H9 (cell line): ENCODE measurements around the gene LMBR1. TPM values are rescaled to one million over a fixed set of nuclear protein-coding genes. Genes with fewer than 3 reads are reported as not detected.

ENCODE experiments used
- DNase-seq: peaks from one replicate; pipeline ENCODE4 v3.0.0-alpha.2; 2017
- H2AFZ ChIP-seq: one replicate; pipeline ENCODE4 v1.6.1; 2013; ENCODE audit warnings: mild to moderate bottlenecking, low read length, control low read depth, moderate library complexity
- H2AK5ac ChIP-seq: 2 replicates; pipeline ENCODE4 v1.6.1; 2013; ENCODE audit warnings: low read length, control low read depth, mixed read lengths; ENCODE audit not compliant: insufficient read length
- H2BK120ac ChIP-seq: one replicate; pipeline ENCODE4 v1.6.1; 2013; ENCODE audit warnings: low read depth, mild to moderate bottlenecking, low read length, control low read depth, inconsistent platforms; ENCODE audit not compliant: poor library complexity, severe bottlenecking
- H2BK12ac ChIP-seq: 2 replicates; pipeline ENCODE4 v1.6.1; 2013; ENCODE audit warnings: low read length, control low read depth, mixed read lengths, low read depth; ENCODE audit not compliant: insufficient read length
- H2BK15ac ChIP-seq: 2 replicates; pipeline ENCODE4 v1.6.1; 2013; ENCODE audit warnings: low read depth, low read length, control low read depth
- H2BK20ac ChIP-seq: one replicate; pipeline ENCODE4 v1.6.1; 2013; ENCODE audit warnings: low read depth, mild to moderate bottlenecking, low read length, control low read depth, inconsistent platforms; ENCODE audit not compliant: poor library complexity, severe bottlenecking
- H2BK5ac ChIP-seq: 2 replicates; pipeline ENCODE4 v1.6.1; 2013; ENCODE audit warnings: low read length, control low read depth, mixed read lengths; ENCODE audit not compliant: insufficient read length
- H3K14ac ChIP-seq: 2 replicates; pipeline ENCODE4 v1.6.1; 2013; ENCODE audit warnings: low read length, control low read depth; ENCODE audit not compliant: insufficient read depth
- H3K18ac ChIP-seq: 2 replicates; pipeline ENCODE4 v1.6.1; 2013; ENCODE audit warnings: low read depth, mild to moderate bottlenecking, mixed read lengths, low read length, control low read depth; ENCODE audit not compliant: insufficient read length
- H3K23ac ChIP-seq: 2 replicates; pipeline ENCODE4 v1.6.1; 2013; ENCODE audit warnings: low read length, control low read depth, mixed read lengths, low read depth; ENCODE audit not compliant: insufficient read length
- H3K23me2 ChIP-seq: 2 replicates; pipeline ENCODE4 v1.6.1; 2013; ENCODE audit warnings: low read depth, mild to moderate bottlenecking, mixed read lengths, low read length, control low read depth; ENCODE audit not compliant: insufficient read length, poor library complexity, severe bottlenecking
- H3K27ac ChIP-seq: 2 replicates; pipeline ENCODE4 v1.5.1; 2013; ENCODE audit warnings: low read length, control low read depth, mixed read lengths, low read depth; ENCODE audit not compliant: insufficient read length
- H3K27me3 ChIP-seq: 2 replicates; pipeline ENCODE4 v1.6.1; 2013; ENCODE audit warnings: low read length, control low read depth, inconsistent platforms; ENCODE audit not compliant: insufficient read depth
- H3K4ac ChIP-seq: 2 replicates; pipeline ENCODE4 v1.6.1; 2013; ENCODE audit warnings: low read depth, mild to moderate bottlenecking, control low read depth, inconsistent platforms, low read length, moderate library complexity
- H3K4me1 ChIP-seq: 2 replicates; pipeline ENCODE4 v1.6.1; 2013; ENCODE audit warnings: low read length, control low read depth, inconsistent platforms; ENCODE audit not compliant: insufficient read depth
- H3K4me2 ChIP-seq: 2 replicates; pipeline ENCODE4 v1.6.1; 2013; ENCODE audit warnings: low read length, control low read depth, mixed read lengths; ENCODE audit not compliant: insufficient read length, insufficient read depth
- H3K56ac ChIP-seq: 2 replicates; pipeline ENCODE4 v1.6.1; 2013; ENCODE audit warnings: low read depth, mild to moderate bottlenecking, mixed read lengths, low read length, control low read depth; ENCODE audit not compliant: insufficient read length
- H3K79me1 ChIP-seq: 2 replicates; pipeline ENCODE4 v1.6.1; 2013; ENCODE audit warnings: low read depth, mild to moderate bottlenecking, moderate library complexity, low read length, control low read depth, inconsistent platforms; ENCODE audit not compliant: insufficient read depth, poor library complexity, severe bottlenecking
- H3K79me2 ChIP-seq: 2 replicates; pipeline ENCODE4 v1.6.1; 2013; ENCODE audit warnings: low read length, control low read depth, inconsistent platforms; ENCODE audit not compliant: insufficient read depth
- H3K9ac ChIP-seq: 2 replicates; pipeline ENCODE4 v1.6.1; 2013; ENCODE audit warnings: low read length, control low read depth, mixed read lengths; ENCODE audit not compliant: insufficient read length; ENCODE audit errors: extremely low read depth
- H3K9me3 ChIP-seq: one replicate; pipeline ENCODE4 v1.6.1; 2013; ENCODE audit warnings: low read depth, low read length, inconsistent platforms; ENCODE audit not compliant: control insufficient read depth
- H3T11ph ChIP-seq: one replicate; pipeline ENCODE4 v1.6.1; 2013; ENCODE audit warnings: mild to moderate bottlenecking, low read length, control low read depth, inconsistent platforms
- H4K20me1 ChIP-seq: one replicate; pipeline ENCODE4 v1.6.1; 2013; ENCODE audit not compliant: control insufficient read depth, insufficient read length, insufficient read depth
- H4K5ac ChIP-seq: 2 replicates; pipeline ENCODE4 v1.6.1; 2013; ENCODE audit warnings: low read depth, mild to moderate bottlenecking, mixed read lengths, low read length, control low read depth; ENCODE audit not compliant: insufficient read length
- H4K8ac ChIP-seq: replicated peaks from 2 replicates; pipeline ENCODE4 v1.6.1; 2013; ENCODE audit warnings: low read length, control low read depth, mixed read lengths, low read depth; ENCODE audit not compliant: insufficient read length
- H4K91ac ChIP-seq: 2 replicates; pipeline ENCODE4 v1.6.1; 2013; ENCODE audit warnings: low read depth, mild to moderate bottlenecking, moderate library complexity, mixed read lengths, low read length, control low read depth; ENCODE audit not compliant: insufficient read length
- H3K27ac Mint-ChIP-seq, 3 experiments: 2 replicates in 2 of 3; 3 replicates in 1 of 3; pipeline ENCODE4 v1.8.0; 2020 to 2021; ENCODE audit warnings: mixed read lengths in 3 of 3, mild to moderate bottlenecking in 1 of 3, moderate library complexity in 1 of 3
- H3K27me3 Mint-ChIP-seq: 2 replicates; pipeline ENCODE4 v1.8.0; 2021; ENCODE audit warnings: low read depth, mild to moderate bottlenecking, moderate library complexity, mixed read lengths
- H3K36me3 Mint-ChIP-seq, 3 experiments: 2 replicates in 2 of 3; 3 replicates in 1 of 3; pipeline ENCODE4 v1.8.0; 2020 to 2021; ENCODE audit warnings: low read depth in 3 of 3, mixed read lengths in 3 of 3; ENCODE audit not compliant: insufficient read depth in 1 of 3
- H3K4me1 Mint-ChIP-seq, 2 experiments: 2 replicates each; pipeline ENCODE4 v1.8.0; 2020; ENCODE audit warnings: mixed read lengths in 2 of 2
- H3K4me3 Mint-ChIP-seq, 2 experiments: 2 replicates in 1 of 2; 3 replicates in 1 of 2; pipeline ENCODE4 v1.8.0; 2020 to 2021; ENCODE audit warnings: mild to moderate bottlenecking in 2 of 2, mixed read lengths in 2 of 2, moderate library complexity in 1 of 2
- H3K9me3 Mint-ChIP-seq, 2 experiments: 2 replicates in 1 of 2; 3 replicates in 1 of 2; pipeline ENCODE4 v1.8.0; 2020; ENCODE audit warnings: mild to moderate bottlenecking in 2 of 2, mixed read lengths in 2 of 2, moderate library complexity in 1 of 2
- WGBS: extraction: QIAGEN DNeasy Blood & Tissue Kit; methylation state at CpG from one replicate; pipeline ENCODE4 v1.1.7; 2013; ENCODE audit warnings: missing lambda C conversion rate, low lambda C conversion rate, mixed read lengths; ENCODE audit not compliant: insufficient read length; ENCODE audit errors: extremely low coverage; 5-methylcytosine and 5-hydroxymethylcytosine counted together
- total RNA-seq: library from RNA; stranded (reverse); gene quantifications from 2 replicates; pipeline ENCODE4 v1.2.1, GENCODE V29; 2021
- TF ChIP-seq, protein P1 (sequence below): fragments of 200-600 bp; sonication (generic); conservative IDR thresholded peaks from 3 replicates; pipeline ENCODE4 v1.8.0; 2021; ENCODE audit warnings: antibody characterized with exemption, mild to moderate bottlenecking

The LMBR1 gene
- total RNA-seq, 1 experiment from 2014 or later, result 62.3 TPM

DNA sequence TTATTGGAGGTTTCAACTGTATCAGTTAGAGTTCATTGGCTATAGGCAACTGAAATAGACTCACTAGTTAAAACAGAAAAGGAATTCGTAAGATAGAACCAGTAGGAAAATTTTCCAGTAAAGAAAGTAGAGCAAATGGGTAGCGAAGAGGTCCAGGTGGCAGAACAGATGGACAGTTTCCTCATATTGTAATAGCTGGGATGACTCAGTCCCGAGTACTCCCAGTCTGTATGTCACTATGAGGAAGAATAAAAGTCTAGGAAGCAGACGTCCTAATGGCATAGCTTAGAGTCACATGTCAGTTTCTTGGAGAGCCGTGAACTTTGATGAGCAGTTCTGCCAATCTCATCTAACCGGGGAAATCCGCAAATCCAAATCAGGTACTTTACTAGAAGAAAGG, 157.1 kb downstream of the LMBR1 start:
- TF ChIP-seq, protein P1, sequence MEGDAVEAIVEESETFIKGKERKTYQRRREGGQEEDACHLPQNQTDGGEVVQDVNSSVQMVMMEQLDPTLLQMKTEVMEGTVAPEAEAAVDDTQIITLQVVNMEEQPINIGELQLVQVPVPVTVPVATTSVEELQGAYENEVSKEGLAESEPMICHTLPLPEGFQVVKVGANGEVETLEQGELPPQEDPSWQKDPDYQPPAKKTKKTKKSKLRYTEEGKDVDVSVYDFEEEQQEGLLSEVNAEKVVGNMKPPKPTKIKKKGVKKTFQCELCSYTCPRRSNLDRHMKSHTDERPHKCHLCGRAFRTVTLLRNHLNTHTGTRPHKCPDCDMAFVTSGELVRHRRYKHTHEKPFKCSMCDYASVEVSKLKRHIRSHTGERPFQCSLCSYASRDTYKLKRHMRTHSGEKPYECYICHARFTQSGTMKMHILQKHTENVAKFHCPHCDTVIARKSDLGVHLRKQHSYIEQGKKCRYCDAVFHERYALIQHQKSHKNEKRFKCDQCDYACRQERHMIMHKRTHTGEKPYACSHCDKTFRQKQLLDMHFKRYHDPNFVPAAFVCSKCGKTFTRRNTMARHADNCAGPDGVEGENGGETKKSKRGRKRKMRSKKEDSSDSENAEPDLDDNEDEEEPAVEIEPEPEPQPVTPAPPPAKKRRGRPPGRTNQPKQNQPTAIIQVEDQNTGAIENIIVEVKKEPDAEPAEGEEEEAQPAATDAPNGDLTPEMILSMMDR, result no peak
- Mint-ChIP-seq H3K9me3 (peaks cover 8 to 9% of the 10 kb centered on the region in 2 experiments), H3K36me3 (peaks cover 32 to 37% (median 33%) of the 10 kb centered on the region in 3 experiments), H3K4me3 (no peak overlapping the region), H3K27ac (no peak overlapping the region), H3K4me1 (no peaks in the 10 kb centered on the region), H3K27me3 (no peaks in the 10 kb centered on the region)
- Histone ChIP-seq H3K9me3 (no peaks in the 10 kb centered on the region), H3K4me2 (no peak overlapping the region), H3K27me3 (no peaks in the 10 kb centered on the region), H3K79me1 (no peaks in the 10 kb centered on the region), H3T11ph (no peak overlapping the region), H4K5ac (no peak overlapping the region), H3K27ac (no peak overlapping the region), H3K56ac (no peak overlapping the region), H3K79me2 (no peaks in the 10 kb centered on the region), H3K18ac (no peak overlapping the region), H3K4ac (no peak overlapping the region), H2BK5ac (no peak overlapping the region), H2BK15ac (no peak overlapping the region), H2BK120ac (no peak overlapping the region), H3K23ac (no peak overlapping the region), H3K23me2 (no peaks in the 10 kb centered on the region), H2BK12ac (no peak overlapping the region), H4K91ac (no peak overlapping the region), H3K9ac (no peak overlapping the region), H2AK5ac (no peak overlapping the region), H4K20me1 (no peaks in the 10 kb centered on the region), H3K14ac (no peak overlapping the region), H4K8ac (no peak overlapping the region), H2AFZ (no peak overlapping the region), H3K4me1 (no peaks in the 10 kb centered on the region), H2BK20ac (no peak overlapping the region)
- DNase-seq, result no peak
- no CpG with 5 or more reads among the region's 7 CpGs for WGBS
